Suppressor macrophage treated with lipopolysaccharide for 4 hours (primary cell): ENCODE data around the gene FN1.
"Not testable (repeated sequence)": the region's sequence is repeated elsewhere in the genome, so short reads cannot be mapped to it uniquely, and the experiment has no call there.

Experiments used
- DNase-seq: peaks from one replicate; pipeline ENCODE4 v3.0.0-alpha.2; 2020

Gene FN1

DNA sequence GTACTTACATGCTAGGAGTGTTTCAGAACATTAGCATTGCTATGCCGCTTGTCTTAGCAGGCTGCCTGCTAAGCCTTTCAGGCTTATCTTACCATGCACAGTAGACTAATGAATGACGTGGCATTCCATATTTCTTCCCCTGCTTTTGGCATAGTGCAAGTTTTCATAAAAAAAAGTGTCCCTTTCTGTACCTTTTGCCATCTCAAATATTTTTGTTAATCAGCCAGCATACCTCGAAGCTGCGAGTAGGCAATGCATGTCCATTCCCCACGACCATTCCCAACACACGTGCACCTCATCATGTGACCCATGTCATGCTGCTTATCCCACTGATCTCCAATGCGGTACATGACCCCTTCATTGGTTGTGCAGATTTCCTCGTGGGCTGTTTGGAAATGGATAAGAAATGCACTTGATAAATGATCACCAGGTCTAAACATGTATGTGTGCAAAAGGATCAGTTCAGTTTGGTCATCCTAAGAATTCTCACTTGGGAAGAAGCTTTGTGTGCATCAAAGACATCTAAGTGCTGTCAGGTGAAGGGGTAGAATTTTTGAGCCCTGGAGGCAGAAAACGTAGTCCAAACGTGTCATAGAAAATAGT is 13.9 kb downstream of the FN1 start:
- no peak for DNase-seq

GRCh38 chr2:215420471-215420935 is 15.4 kb downstream of the FN1 start:
- DNase-seq = no peak

DNA sequence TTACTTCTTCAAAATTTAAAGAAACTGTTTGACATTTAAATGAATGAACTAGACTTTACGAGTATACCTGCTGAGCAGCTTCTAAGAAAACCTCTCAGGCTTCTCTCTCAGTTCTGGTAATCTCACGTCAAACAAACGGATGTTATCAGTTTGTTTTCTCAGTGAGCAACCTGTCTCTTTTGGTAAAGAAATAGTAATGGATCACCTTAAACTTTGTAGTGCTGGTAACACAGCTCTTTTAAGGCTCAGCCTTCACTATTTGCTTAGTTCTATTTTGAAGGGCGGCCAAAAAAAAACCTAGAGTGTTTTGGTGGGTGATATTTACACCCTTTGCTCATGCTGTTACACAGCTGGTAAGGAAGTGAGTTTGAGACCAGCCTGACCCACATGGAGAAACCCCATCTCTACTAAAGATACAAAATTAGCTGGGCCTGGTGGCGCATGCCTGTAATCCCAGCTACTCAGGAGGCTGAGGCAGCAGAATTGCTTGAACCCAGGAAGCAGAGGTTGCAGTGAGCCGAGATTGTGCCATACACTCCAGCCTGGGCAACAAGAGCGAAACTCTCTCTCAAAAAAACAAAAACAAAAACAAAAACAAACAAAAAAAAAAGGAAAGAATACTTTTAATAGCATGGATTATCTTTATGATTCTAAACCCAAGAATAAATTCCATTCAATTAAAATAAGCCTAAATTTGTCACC is 15.9 kb downstream of the FN1 start:
- DNase-seq = no peak

- no peak for DNase-seq
Observed at GRCh38 chr2:215419113-215419512, 16.8 kb downstream of the FN1 start.

DNA sequence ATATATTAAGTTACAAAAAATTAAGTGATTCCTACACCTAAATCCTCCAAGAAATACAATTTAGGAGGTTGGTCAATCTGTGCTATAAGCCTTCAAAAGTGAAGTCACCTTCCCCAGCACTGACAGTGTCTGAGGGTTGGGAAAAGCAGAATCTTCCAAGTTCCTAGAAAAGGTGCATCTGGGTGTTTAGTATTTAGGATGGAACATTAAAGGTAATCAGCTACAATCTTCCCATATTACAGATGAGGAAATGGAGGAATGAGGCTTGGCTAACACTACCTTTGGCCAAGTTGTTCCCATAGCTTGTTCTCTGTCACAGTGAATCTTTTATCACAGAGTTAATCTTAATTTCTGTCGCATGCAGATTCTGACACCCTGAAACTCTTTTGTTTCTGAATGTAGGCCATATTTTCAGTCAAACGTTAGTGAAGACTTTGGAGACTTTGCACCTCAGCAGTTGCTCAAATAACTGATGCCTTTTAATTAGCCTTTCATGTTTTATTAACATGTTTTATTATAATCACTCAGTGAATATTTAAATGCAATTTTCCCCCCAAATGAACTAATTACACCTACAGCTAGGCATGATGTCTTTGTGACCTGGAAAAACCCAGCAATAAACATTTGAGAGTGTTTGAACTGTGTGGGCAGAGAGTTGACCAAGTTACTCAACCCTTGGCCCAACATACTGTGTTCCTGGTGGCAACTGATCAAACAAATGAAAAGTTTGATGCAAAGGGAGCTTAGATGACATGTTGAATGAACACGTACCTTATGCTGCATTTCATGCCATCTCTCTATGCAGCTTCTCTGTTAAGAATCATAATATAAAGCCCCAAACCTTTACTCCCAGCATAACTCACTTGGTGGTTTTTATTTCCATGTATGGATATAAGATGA is 17.6 kb downstream of the FN1 start:
- no peak for DNase-seq

GRCh38 chr2:215417400-215417951 is 18.4 kb downstream of the FN1 start:
- no peak for DNase-seq

DNA sequence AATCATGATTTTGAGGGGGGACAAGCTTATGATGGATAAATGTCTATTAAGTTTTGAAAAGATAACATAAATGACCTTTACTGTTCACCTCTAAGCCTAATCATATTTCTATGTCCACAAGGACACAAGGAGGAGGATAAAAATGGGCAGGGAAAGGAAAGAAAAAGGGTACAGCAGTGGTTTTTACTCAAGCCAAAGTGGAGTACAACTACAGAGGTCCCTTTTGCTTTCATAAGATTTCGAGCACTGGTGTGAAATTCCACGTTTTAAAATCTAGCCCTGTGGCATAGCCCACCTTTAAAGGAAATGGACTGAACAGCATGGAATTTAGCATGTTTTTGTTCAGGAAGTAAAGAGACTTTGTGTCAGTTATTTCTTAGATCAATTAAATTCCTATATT is 19.2 kb downstream of the FN1 start:
- DNase-seq = no peak

DNA sequence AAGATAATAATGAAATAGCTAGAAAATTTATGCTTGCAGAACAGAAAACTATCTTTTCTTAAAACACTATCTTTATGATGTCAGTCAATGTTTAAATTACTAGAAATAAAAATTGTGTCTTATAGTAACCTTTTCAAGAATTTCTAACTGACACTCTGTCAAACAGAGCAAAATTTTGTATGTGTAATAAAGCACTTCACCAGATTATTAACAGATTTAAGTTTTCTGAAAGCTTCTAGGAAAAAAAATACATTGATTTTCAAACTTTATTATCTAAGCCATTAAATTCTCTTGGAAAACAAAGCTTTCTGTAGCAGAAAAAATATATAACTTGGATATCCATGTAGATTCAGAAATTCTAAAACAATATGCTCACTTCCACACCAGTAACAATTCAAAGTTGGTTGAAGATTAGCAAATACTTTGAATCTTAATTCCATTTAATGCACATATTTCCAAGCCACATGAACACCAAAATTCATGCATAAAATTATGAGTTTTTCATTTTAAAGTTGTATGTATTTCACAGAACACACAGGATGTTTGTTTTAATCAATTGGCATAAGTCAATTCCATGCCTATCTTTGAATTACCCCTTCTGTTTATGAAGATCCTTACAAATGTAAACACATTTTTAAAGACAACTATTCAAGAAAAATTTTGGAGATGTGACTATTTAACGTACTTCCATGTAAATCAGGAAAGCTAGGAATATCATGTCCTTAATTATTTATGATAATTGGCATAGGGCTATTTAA is 19.9 kb downstream of the FN1 start:
- DNase-seq = no peak

DNA sequence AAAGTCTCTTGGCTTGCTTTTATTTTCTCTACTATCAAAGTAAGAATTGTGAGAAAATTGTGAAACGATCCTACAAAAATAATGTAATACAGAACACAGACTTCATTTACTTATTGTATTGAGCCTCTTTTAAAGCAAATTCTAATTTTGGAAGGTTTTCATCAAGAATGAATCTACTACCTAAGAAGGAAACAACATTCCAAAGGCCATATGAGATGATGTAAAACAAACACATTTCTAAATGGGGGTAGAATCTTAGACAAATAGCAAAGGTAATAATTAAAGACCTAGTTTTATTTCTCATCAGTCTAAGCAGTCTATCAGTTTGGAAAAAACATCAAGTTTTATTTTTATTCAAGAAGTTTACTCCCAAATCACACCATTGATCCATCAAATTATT is 20.6 kb downstream of the FN1 start:
- DNase-seq = no peak

DNA sequence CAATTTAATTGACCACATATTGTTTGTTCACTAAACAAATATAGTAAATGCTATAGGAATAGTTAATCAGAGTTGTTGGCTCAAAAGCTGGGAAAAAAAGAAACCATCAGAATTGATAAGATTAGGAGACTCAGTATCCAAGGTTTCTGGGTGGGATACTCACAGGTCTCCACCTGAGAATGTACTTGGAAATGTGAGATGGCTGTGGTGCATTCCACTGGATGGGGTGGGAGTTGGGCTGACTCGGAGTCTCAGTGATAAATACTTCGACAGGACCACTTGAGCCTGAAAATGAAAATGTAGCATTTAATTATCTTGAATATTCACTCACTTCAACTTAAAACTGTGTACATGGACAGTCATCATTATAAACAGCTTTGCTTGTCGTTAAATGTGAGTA is 21.2 kb downstream of the FN1 start:
- DNase-seq = no peak

DNA sequence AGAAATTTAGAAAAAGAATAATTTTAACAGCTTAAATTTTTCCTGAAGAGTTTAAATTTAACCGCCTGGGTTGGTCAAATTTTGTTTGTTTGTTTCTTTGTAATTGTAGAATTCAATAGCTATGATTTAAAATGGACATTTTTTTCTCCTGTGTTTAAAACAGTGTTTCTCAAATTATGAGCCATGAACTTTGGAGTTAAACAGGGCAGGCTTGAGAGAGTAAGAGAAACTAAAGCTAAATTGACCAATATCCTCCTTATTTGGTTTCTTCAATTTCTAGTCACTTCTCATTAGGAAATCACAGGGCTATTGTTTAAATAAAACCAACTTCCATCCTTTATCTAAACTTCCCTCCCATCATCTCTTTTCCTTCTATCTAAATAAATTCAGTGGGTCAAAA is 21.9 kb downstream of the FN1 start:
- no peak for DNase-seq

GRCh38 chr2:215413484-215413777 is 22.4 kb downstream of the FN1 start:
- no peak for DNase-seq

GRCh38 chr2:215411941-215412743 is 23.7 kb downstream of the FN1 start:
- no peak for DNase-seq

DNA sequence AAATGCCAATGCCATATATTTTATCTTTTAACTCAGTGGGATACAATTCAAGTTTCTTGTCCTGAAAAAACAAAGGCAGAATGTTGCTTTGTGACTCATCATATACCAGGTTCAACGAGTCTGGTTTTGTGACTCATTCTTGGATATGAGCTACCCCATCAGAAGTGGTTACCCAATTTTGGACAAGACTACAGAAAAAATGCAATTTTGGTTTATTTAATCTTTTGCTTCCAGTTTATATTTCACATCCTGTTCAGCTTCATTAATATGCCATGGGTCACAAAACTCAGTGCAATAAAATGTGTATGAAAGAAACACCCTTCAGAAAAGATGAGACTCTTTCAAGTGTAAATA is 25.0 kb downstream of the FN1 start:
- DNase-seq = peak; percentile 68

GRCh38 chr2:215410181-215410931 is 25.5 kb downstream of the FN1 start:
- DNase-seq = not testable (repeated sequence)

GRCh38 chr2:215409331-215410127 is 26.3 kb downstream of the FN1 start:
- DNase-seq = no peak

DNA sequence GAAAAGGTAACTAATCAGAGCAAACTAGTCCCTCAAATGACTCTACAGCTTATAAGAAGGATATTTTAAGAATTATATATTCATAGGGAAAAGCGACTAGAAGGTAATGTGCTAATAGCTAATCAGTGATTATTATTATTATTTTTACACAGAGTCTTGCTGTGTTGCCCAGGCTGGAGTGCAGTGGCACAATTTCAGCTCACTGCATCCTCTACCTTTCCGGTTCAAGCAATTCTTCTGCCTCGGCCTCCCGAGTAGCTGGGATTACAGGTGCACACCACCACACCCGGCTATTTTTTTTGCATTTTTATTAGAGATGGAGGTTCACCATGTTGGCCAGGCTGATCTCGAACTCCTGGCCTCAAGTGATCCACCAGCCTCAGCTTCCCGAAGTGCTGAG is 27.4 kb downstream of the FN1 start:
- DNase-seq = not testable (repeated sequence)

GRCh38 chr2:215407590-215408264 is 28.1 kb downstream of the FN1 start:
- no peak for DNase-seq

- DNase-seq = no peak
Observed at GRCh38 chr2:215407061-215407460, 28.8 kb downstream of the FN1 start.
